Stimulated activated effector memory CD8-positive, alpha-beta T cell treated with anti-CD3 and anti-CD28 coated beads, Interleukin-12 subunit alpha, Interleukin-12 subunit beta, amount 100 ng/mL, for 72 hours (primary cell): ENCODE data around the gene SETD9.

Experiments
- ATAC-seq: fragments of 150-1000 bp; cut with Tn5 transposase; 2 replicates; pipeline ENCODE4 v1.10.0; 2021
- DNase-seq, 2 donors: peaks; one replicate each; pipeline ENCODE4 v3.0.0; 2021 to 2022; ENCODE audit warnings: low spot score in 2 of 2
- H3K27ac Mint-ChIP-seq: one replicate; pipeline ENCODE4 v1.8.0; 2022; ENCODE audit warnings: mild to moderate bottlenecking, mixed read lengths
- H3K36me3 Mint-ChIP-seq: one replicate; pipeline ENCODE4 v1.8.0; 2022; ENCODE audit warnings: mild to moderate bottlenecking, mixed read lengths
- H3K4me1 Mint-ChIP-seq: one replicate; pipeline ENCODE4 v1.8.0; 2022; ENCODE audit warnings: mixed read lengths
- H3K4me3 Mint-ChIP-seq: one replicate; pipeline ENCODE4 v1.8.0; 2022; ENCODE audit warnings: mild to moderate bottlenecking, mixed read lengths
- H3K9me3 Mint-ChIP-seq: one replicate; pipeline ENCODE4 v1.8.0; 2022; ENCODE audit warnings: mixed read lengths

The SETD9 gene

DNA sequence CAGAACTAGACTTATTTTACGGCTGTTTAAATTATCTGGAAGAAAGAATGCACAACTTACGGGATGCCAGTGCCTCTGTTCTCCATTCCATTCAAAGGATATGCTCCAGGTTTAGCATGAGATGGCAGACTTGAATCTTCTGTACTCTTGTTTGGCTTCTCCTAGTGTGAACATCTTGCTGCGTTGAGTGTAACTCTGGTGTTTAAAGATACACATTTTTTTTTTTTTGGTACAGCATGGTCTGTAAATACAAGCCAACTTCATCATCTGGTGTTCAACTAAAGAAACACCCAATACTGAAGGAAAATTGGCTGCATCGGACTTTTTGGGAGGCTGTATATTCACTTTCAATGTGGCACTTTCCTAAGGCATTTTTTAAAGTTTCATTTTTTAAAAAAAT, 49.9 kb downstream of the SETD9 start:
- no peaks in the 10 kb centered on the region for H3K4me1 Mint-ChIP-seq
- H3K9me3 Mint-ChIP-seq, result no peaks in the 10 kb centered on the region
- DNase-seq (no peak), ATAC-seq (no peak)
- no peaks in the 10 kb centered on the region for H3K36me3 Mint-ChIP-seq
- H3K4me3 Mint-ChIP-seq, result no peak overlapping the region
- no peak overlapping the region for H3K27ac Mint-ChIP-seq

DNA sequence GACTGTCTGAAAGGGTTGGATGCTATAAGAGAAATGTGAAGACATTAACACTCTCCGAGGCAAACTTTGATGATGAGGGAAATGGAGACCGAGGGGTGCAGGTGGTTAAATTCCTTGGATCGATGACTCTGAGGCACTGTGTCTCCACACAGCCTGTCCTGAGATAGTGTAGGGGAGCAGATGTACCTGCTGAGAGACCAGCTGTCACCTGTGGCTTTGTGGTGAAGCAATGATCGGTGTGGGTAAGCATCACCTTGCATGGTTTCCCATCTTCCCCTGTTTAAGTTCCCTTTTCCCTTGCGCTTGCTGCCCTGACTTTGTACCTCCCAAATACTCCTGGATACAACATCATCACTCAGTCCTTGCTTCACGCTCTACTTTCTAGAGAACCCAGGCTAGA, 52.4 kb downstream of the SETD9 start:
- Mint-ChIP-seq H3K4me1 (no peaks in the 10 kb centered on the region), H3K9me3 (no peaks in the 10 kb centered on the region), H3K4me3 (no peak overlapping the region), H3K27ac (no peak overlapping the region), H3K36me3 (no peaks in the 10 kb centered on the region)
- no peak for ATAC-seq
- DNase-seq, result no peak

DNA sequence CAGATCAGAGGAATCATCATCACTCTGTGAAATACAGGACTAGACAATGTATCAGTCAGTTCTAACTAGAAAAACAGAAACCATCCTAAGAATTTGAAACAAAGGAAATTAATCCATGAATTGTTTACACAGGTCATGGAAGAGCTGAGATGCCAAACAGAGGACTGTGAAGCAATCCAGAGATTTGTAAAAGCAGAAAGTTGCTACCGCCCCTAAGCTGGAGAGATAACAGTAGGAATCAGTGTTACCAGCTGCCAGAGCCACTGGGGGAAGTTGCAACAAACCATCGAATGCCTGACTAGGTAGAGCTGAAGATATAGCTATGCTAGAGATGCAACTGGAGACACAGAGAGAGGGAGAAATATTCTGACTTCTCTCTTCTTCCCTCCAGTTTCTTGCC, 52.9 kb downstream of the SETD9 start:
- Mint-ChIP-seq H3K4me3 (no peak overlapping the region), H3K36me3 (no peaks in the 10 kb centered on the region), H3K4me1 (no peaks in the 10 kb centered on the region), H3K27ac (no peak overlapping the region), H3K9me3 (no peaks in the 10 kb centered on the region)
- DNase-seq (no peak), ATAC-seq (no peak)

DNA sequence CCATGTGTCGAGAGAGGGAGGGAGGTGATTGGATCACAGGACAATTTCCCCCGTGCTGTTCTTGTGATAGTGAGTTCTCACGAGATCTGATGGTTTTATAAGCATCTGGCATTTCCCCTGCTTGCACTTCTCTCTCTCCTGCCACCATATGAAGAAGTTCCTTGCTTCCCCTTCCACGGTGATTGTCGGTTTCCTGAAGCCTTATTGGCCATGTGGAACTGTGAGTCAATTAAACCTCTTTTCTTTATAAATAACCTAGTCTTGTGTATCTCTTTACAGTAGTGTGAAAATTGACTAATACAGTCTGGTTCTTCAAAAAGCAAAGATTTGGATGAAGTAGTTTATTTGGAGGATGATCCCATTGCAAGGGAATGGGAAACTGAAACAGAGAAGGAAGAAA, 53.9 kb downstream of the SETD9 start:
- DNase-seq, result no peak
- ATAC-seq, result no peak
- Mint-ChIP-seq H3K36me3 (no peaks in the 10 kb centered on the region), H3K27ac (no peak overlapping the region), H3K4me3 (no peak overlapping the region), H3K9me3 (no peaks in the 10 kb centered on the region), H3K4me1 (no peaks in the 10 kb centered on the region)

DNA sequence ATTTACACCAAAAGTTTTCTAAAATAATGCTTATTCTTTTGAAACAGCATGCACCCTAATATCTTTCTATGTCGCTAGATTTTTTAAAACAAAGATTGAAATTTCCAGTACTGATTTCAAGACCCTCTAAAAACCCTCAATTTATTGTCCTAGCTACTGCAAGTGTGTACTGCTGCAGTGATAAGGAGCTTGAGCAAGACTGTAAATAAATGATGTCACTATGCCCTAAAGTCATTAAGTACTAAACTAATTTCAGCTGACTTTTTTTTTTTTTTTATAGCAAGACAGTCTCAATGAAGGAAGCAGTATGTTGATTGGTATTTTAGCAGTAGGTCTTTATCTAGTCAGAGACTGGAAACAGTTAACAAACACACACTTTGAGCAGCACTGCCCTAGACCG, 54.8 kb downstream of the SETD9 start:
- no peak overlapping the region for H3K27ac Mint-ChIP-seq
- H3K36me3 Mint-ChIP-seq, result no peaks in the 10 kb centered on the region
- ATAC-seq, result no peak
- no peak overlapping the region for H3K4me3 Mint-ChIP-seq
- no peaks in the 10 kb centered on the region for H3K9me3 Mint-ChIP-seq
- no peak for DNase-seq
- H3K4me1 Mint-ChIP-seq, result no peaks in the 10 kb centered on the region
